Jurkat, Clone E6-1 (cell line): ENCODE results near the gene FXYD1. TPM values are rescaled to one million over a fixed set of nuclear protein-coding genes. Genes with fewer than 3 reads are reported as not detected.
A peak's percentile ranks its signal among the peaks of the same experiment; 100 is the strongest.
"Not testable (repeated sequence)": the region's sequence is repeated elsewhere in the genome, so short reads cannot be mapped to it uniquely, and the experiment has no call there.

Experiments
- DNase-seq: peaks from one replicate; pipeline ENCODE4 v3.0.0-alpha.2; 2011; ENCODE audit warnings: low read depth, low spot score
- H3K4me3 ChIP-seq: 2 replicates; pipeline ENCODE4 v1.5.1; 2011; ENCODE audit warnings: mild to moderate bottlenecking, low read length, control low read depth, moderate library complexity
- polyA plus RNA-seq: library from polyadenylated mRNA; unstranded; fragments of >200 nt; gene quantifications from one replicate; pipeline ENCODE4 v1.2.1, GENCODE V29; 2012; ENCODE audit warnings: missing spikeins; ENCODE audit not compliant: insufficient read length, insufficient read depth

FXYD1 gene
- 2.2 TPM for polyA plus RNA-seq

- H3K4me3 ChIP-seq = no peak within 1 kb of the TSS
- DNase-seq = no peak
Measured at GRCh38 chr19:35138305-35138892, at the start of gene FXYD1. FXYD1 (plus strand) TSS chr19:35138824; CDS start chr19:35140080, 1,256 bp downstream.

DNA sequence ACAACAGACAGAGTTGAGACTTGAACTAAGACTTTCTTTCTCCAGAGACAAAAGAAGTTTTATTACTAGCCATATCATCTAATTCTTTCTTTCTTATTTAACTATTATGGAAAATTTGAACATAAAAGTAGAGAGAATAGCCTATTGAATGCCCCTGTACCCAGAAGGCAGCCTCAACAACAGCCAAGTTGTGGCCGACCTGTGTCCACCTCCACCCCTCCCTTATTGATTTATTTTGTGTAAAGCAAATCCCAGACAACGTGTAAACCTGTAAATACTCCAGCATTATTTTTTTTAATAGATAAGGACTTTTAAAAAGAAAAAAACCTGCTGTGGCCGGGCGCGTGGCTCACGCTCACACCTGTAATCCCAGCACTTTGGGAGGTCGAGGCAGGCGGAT, 49.1 kb upstream of the FXYD1 start:
- H3K4me3 ChIP-seq = no peak overlapping the region
- DNase-seq = no peak

GRCh38 chr19:35090160-35090505, 48.5 kb upstream of the FXYD1 start:
- no peak overlapping the region for H3K4me3 ChIP-seq
- no peak for DNase-seq

- no peak overlapping the region for H3K4me3 ChIP-seq
- DNase-seq = peak; percentile 28
Measured at GRCh38 chr19:35090506-35091214, 48.0 kb upstream of the FXYD1 start.

DNA sequence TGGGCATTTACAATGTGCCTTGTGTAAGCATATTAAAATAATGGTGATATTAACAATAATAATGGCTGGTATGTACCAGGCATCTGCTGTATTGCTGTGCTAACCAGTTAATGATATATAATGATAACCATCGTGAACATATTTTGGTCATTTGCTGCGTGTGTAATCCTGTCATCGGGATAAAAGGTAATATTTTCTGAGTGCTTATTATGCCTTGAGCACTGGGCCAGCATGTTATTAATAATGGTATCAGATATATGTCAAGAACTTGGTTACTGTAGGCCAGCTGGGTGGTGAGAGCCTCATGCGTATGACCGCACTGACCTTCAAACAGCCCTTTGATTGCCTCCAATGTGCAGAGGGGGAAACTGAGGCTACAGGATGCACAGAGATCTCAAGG, 45.2 kb upstream of the FXYD1 start:
- no peak for DNase-seq
- no peak overlapping the region for H3K4me3 ChIP-seq

GRCh38 chr19:35093941-35094647, 44.5 kb upstream of the FXYD1 start:
- DNase-seq = no peak
- H3K4me3 ChIP-seq = no peak overlapping the region

DNA sequence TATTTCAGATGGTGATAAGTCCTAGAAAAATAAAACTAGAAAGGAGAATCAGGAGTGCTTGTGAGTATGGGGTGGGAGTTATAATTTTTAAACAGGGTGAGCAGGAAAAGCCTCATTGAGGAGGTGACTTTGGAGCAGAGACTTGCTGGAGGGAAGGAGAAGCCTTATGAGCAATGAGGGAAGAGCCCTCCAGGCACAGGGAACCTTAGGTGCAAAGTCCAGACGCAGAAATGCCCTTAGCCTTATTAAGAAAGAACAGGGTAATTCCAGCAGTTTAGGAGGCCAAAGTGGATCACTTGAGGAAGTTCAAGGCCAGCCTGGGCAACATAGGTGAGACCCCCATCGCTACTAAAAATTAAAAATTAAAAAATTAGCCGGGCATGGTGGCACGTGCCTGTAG, 44.0 kb upstream of the FXYD1 start:
- H3K4me3 ChIP-seq = no peak overlapping the region
- DNase-seq = no peak

GRCh38 chr19:35095667-35096368, 42.8 kb upstream of the FXYD1 start:
- DNase-seq = no peak
- H3K4me3 ChIP-seq = no peak overlapping the region

- no peak overlapping the region for H3K4me3 ChIP-seq
- no peak for DNase-seq
Measured at GRCh38 chr19:35098413-35099049, 40.1 kb upstream of the FXYD1 start.

- no peak for DNase-seq
- no peak overlapping the region for H3K4me3 ChIP-seq
Measured at GRCh38 chr19:35099155-35099896, 39.3 kb upstream of the FXYD1 start.

- DNase-seq = no peak
Measured at GRCh38 chr19:35099897-35100275, 38.7 kb upstream of the FXYD1 start.

DNA sequence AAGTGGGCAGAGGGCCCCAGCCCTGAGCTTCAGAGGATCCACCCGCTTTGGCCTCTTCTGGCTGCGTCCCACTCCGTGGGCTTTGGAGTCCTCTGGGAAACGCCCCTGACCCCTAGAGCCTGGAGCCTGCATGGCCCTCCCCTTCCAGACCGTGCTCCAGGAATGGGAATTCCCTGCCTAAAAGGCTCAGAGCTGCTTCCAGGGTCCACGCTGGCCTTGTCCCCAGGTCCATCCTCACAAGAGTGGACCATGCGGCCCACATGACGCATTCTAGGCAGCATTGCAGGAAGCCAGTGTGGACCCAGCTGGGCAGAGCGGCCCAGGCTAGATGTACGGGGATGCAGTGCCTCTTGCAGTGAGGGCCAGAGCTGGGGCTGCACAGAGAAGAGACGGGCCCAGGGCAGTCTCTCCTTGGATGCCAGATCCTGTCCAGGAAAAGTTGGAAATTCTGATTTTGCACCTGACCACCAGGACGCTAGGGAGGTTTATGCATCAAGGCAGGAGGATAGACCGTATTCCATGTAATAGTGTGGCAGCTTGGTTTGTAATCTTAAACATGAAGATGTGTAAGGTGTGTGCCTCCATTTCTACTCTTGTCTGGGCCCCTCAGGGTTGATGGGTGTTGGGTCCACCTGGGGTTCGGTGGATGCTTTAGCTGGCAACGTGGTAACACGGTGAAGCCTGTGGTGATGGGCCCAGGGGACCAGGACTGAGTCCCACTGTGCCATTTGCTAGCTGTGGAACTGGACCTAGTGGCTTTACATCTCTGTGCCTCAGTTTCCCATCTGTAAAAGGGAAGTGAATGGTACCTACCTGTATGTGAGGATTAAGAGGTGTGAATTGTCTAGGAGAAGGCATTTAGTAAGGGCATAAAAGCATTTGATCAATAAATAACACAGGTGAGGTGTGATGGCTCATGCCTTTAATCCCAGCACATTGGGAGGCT, 37.8 kb upstream of the FXYD1 start:
- no peak overlapping the region for H3K4me3 ChIP-seq
- DNase-seq = no peak

More at GRCh38 chr19:35099897-35100275, 38.7 kb upstream of the FXYD1 start:
- no peak overlapping the region for H3K4me3 ChIP-seq

DNA sequence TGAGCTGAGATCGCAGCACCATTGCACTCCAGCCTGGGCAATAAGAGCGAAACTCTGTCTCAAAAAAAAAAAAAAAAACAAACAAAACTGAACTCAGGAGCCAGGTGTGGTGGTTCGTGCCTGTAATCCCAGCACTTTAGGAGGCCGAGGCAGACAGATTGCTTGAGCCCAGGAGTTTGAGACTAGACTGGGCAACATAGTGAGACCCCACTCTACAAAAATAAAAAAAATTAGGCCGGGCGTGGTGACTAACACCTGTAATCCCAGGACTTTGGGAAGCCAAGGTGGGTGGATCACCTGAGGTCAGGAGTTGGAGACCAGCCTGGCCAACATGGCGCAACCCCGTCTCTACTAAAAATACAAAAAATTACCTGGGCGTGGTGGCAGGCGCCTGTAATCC, 36.7 kb upstream of the FXYD1 start:
- DNase-seq, H3K4me3 ChIP-seq: not testable (repeated sequence)

DNA sequence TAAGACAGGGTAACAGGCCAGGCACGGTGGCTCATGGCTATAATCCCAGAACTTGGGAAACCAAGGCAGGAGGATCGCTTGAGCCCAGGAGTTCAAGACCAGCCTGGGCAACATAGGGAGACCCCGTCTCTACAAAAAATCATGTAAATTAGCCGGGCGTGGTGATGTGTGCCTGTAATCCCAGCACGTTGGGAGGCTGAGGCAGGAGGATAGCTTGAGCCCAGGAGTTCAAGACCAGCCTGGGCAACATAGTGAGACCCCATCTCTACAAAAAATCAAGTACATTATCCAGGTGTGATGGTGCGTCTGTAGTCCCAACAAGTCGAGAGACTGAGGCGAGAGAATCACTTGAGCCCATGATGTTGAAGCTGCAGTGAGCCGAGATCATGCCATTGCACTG, 35.0 kb upstream of the FXYD1 start:
- not testable (repeated sequence) for H3K4me3 ChIP-seq, DNase-seq

DNA sequence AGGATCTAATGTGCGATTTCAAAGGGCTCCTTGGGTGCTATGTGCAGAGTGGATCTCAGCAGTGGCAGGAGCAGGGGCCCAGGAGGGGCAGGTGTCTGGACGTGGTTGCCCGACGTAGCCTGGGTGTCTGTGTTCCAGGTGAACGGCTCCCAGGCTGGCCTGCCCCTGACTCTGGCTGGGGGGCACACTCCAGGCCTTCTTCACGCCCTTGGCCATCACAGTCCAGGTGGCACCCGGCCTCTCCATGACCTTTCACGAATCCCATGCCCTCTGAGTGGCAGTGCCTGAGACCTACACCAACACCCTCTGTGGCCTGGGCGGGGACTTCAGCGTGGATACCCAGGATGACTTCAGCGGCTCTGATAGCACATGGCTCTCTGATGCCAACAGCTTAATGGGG, 34.3 kb upstream of the FXYD1 start:
- no peak overlapping the region for H3K4me3 ChIP-seq
- no peak for DNase-seq

DNA sequence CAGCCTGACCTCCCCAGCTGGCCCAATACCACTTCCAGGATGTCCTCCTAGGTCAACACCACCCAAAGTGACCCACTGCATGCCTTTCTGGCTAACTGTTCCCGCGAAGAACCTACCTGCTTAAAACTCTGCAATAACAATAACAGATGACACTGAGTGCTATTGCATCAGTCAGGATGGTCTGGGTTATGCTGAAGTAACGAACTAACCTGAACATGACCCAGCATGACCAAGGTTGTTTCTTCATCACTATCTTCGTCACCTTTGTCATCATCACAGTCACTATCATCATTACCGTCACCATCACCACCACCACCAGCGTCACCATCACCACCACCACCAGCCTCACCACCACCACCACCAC, 33.6 kb upstream of the FXYD1 start:
- DNase-seq = no peak
- no peak overlapping the region for H3K4me3 ChIP-seq

DNA sequence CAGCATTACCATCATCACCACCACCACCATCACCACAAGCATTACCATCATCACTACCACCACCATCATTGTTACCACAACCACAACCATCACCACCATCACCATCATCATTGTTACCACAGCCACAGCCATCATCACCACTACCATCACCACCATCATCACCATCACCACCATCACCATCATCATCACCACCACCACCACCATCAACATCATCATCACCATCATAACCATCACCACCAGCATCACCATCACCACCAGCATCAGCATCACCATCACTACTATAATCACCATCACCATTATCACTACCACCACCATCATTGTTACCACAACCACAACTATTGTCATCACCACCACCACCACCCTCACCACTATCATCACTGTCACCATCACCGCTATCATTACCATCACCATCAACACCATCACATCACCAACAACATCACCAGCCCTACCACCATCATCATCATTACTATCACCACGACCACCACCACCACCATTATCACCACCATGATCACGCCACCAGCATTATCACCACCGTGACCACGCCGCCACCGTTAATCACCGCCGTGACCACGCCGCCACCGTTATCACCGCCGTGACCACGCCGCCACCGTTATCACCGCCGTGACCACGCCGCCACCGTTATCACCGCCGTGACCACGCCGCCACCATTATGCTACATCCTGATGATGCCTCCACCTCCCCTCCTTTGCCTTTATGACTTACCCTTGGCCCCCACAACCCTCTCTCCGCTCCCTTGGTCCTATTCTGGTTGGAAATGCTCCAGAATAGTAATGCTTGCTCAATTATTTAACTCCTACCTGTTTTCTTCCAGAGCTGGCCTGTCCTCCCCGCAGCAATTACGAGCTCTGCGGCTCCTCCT, 33.0 kb upstream of the FXYD1 start:
- no peak overlapping the region for H3K4me3 ChIP-seq
- DNase-seq = no peak
